ENCODE measurements around the gene SLC26A6. TPM values are rescaled to one million over a fixed set of nuclear protein-coding genes. Genes with fewer than 3 reads are reported as not detected.

SLC26A6 gene
- total RNA-seq, 3 donors from 2014 or later (not counting 1 experiment from before 2014, with no cell fraction given), result 25.8 to 37.6 (median 32.3) TPM

DNA sequence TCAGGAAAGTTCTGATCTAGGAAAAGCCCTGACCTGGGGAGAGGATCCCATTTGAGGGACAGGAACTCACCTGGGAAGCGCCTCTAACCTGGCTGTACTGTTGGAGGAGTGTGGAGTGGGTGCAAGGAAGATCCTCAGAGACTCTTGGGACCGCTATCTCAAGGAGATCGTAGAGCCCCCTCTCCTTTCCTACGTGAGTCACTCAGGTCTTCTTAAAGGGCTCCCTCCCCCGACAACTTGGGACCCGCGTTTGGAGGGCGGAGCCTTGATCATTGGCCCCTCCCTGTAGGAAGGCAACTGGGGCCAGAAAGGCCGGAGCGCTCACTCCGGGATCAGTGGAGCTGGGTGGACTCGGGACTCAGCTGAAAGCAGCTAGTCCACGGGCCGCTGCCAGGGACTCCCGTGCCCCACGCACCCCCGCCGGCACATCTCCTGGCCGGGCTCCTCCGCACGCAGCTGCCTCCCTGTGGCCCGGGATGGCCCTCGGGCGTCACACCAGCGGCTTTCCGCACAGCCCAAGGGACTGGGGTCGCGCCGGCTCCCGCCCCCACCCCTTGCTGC is 520 bp downstream of the SLC26A6 start:
- H3K4me1 Mint-ChIP-seq, result peaks cover 0 to 31% of the 10 kb centered on the region in 2 donors
- H3K27me3 Mint-ChIP-seq (ENCODE audit: low read depth in 2 of 2), result no peaks in the 10 kb centered on the region
- no peaks in the 10 kb centered on the region for H3K9me3 Mint-ChIP-seq
- peak; percentile 17 to 31 (median 25) for ATAC-seq
- intact Hi-C loops (cut with micrococcal nuclease), result loop anchor here (1.0 kb wide), 1 partner anchor 21 kb away; no protein-coding TSS in a partner anchor
- peak overlapping the region in 1 of 2 donors; percentile 81 for H3K27ac Mint-ChIP-seq
- Histone ChIP-seq H3K27ac (ENCODE audit: low read length) (no peak overlapping the region), H3K27me3 (ENCODE audit: control insufficient read depth, insufficient read depth, low read length) (no peaks in the 10 kb centered on the region), H3K4me3 (ENCODE audit: low read length) (peak overlapping the region; percentile 83), H3K9me3 (ENCODE audit: control insufficient read depth, insufficient read depth, low read length) (no peaks in the 10 kb centered on the region), H3K36me3 (ENCODE audit: control insufficient read depth, insufficient read depth, low read length) (peaks cover 4% of the 10 kb centered on the region), H3K4me1 (ENCODE audit: control insufficient read depth, insufficient read depth, low read length) (peaks cover 23% of the 10 kb centered on the region)
- peak in 1 of 2 donors; percentile 57 for DNase-seq
- TF ChIP-seq, protein P1, sequence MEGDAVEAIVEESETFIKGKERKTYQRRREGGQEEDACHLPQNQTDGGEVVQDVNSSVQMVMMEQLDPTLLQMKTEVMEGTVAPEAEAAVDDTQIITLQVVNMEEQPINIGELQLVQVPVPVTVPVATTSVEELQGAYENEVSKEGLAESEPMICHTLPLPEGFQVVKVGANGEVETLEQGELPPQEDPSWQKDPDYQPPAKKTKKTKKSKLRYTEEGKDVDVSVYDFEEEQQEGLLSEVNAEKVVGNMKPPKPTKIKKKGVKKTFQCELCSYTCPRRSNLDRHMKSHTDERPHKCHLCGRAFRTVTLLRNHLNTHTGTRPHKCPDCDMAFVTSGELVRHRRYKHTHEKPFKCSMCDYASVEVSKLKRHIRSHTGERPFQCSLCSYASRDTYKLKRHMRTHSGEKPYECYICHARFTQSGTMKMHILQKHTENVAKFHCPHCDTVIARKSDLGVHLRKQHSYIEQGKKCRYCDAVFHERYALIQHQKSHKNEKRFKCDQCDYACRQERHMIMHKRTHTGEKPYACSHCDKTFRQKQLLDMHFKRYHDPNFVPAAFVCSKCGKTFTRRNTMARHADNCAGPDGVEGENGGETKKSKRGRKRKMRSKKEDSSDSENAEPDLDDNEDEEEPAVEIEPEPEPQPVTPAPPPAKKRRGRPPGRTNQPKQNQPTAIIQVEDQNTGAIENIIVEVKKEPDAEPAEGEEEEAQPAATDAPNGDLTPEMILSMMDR (IDR thresholded peaks at IDR 0.05), result no peak
- peak overlapping the region; percentile 93 for H3K4me3 Mint-ChIP-seq
- WGBS (ENCODE audit: insufficient coverage), result 5% methylated on average over 30 of the region's 30 CpGs
- H3K36me3 Mint-ChIP-seq, result no peaks in the 10 kb centered on the region

DNA sequence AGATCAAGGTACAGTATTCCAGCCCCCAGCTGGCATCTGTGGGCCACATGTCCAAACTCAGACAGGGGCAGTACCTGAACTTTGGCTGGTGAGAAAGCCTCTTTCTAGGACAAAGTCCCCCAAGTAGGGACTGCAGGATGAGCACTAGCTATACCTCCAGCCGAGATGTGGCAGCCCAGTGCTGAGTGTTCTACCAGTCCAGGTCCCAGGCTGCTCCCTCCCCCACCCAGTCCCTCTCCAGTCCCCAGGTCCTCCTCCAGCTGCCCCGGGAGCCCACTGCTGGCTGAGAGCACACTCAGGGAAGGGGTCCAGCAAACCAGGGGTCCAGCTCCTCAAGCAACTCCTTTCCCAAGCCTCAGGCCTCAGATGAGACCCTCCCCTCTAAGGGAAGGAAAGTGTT is 1.5 kb downstream of the SLC26A6 start:
- 100% methylated on average over 2 of the region's 2 CpGs for WGBS (ENCODE audit: insufficient coverage)

DNA sequence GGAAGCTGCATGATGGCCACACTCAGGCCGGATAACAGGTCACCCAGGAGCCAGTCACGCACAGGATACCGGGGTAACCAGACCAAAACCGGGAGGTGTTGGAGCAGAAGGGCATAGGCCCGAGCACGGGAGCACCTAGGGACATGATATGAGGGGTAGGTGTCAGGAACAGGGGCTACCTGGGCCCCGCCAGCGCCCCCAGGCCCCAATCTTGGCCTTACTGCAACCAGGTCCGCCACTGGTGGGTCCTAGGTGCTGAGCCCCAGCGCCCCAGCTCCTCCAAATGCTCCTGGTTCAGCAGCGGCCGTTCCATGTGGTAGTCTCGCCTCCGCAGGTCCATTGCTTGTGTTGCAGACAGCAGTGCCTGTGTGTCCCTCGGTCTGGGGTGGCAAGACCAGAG is 2.0 kb downstream of the SLC26A6 start:
- Mint-ChIP-seq H3K27ac (no peak overlapping the region), H3K27me3 (ENCODE audit: low read depth in 2 of 2) (no peaks in the 10 kb centered on the region), H3K9me3 (no peaks in the 10 kb centered on the region), H3K36me3 (no peaks in the 10 kb centered on the region), H3K4me1 (peaks cover 0 to 27% of the 10 kb centered on the region in 2 donors), H3K4me3 (no peak overlapping the region)
- no peak for DNase-seq
- intact Hi-C loops (cut with micrococcal nuclease), result no loop called here
- Histone ChIP-seq H3K9me3 (ENCODE audit: control insufficient read depth, insufficient read depth, low read length) (no peaks in the 10 kb centered on the region), H3K4me3 (ENCODE audit: low read length) (no peak overlapping the region), H3K27me3 (ENCODE audit: control insufficient read depth, insufficient read depth, low read length) (no peaks in the 10 kb centered on the region), H3K36me3 (ENCODE audit: control insufficient read depth, insufficient read depth, low read length) (peaks cover 4% of the 10 kb centered on the region), H3K27ac (ENCODE audit: low read length) (no peak overlapping the region), H3K4me1 (ENCODE audit: control insufficient read depth, insufficient read depth, low read length) (peaks cover 23% of the 10 kb centered on the region)
- ATAC-seq, result no peak
- TF ChIP-seq, protein P1 (IDR thresholded peaks at IDR 0.05), result no peak
- 97% methylated on average over 15 of the region's 15 CpGs for WGBS (ENCODE audit: insufficient coverage)

More for the DNA sequence above, 1.5 kb downstream of the SLC26A6 start:
- ATAC-seq (no peak), DNase-seq (no peak)
- H3K9me3 ChIP-seq (ENCODE audit: control insufficient read depth, insufficient read depth, low read length), result no peaks in the 10 kb centered on the region
- Mint-ChIP-seq H3K9me3 (no peaks in the 10 kb centered on the region), H3K27me3 (ENCODE audit: low read depth in 2 of 2) (no peaks in the 10 kb centered on the region), H3K4me3 (peak overlapping the region; percentile 93), H3K36me3 (no peaks in the 10 kb centered on the region), H3K4me1 (peaks cover 0 to 27% of the 10 kb centered on the region in 2 donors), H3K27ac (no peak overlapping the region)
- intact Hi-C loops (cut with micrococcal nuclease), result no loop called here
- no peaks in the 10 kb centered on the region for H3K27me3 ChIP-seq (ENCODE audit: control insufficient read depth, insufficient read depth, low read length)
- H3K4me1 ChIP-seq (ENCODE audit: control insufficient read depth, insufficient read depth, low read length), result peaks cover 23% of the 10 kb centered on the region
- no peak overlapping the region for H3K4me3 ChIP-seq (ENCODE audit: low read length)
- TF ChIP-seq, protein P1 (IDR thresholded peaks at IDR 0.05), result no peak
- no peak overlapping the region for H3K27ac ChIP-seq (ENCODE audit: low read length)
- H3K36me3 ChIP-seq (ENCODE audit: control insufficient read depth, insufficient read depth, low read length), result peaks cover 4% of the 10 kb centered on the region
